Hepatocyte (in vitro differentiated cells): Measurements from ENCODE around the gene ZNF12.

Source experiments
- EZH2 ChIP-seq: fragments of 200-600 bp; sonication (generic); IDR thresholded peaks from 2 replicates; pipeline ENCODE4 v1.6.1; 2016; ENCODE audit warnings: antibody characterized with exemption, mild to moderate bottlenecking, borderline replicate concordance
- TF ChIP-seq, protein P1 (sequence below): fragments of 200-600 bp; sonication (generic); IDR thresholded peaks from 2 replicates; pipeline ENCODE4 v1.5.1; 2016; ENCODE audit warnings: antibody characterized with exemption, mild to moderate bottlenecking; ENCODE audit not compliant: poor library complexity

DNA sequence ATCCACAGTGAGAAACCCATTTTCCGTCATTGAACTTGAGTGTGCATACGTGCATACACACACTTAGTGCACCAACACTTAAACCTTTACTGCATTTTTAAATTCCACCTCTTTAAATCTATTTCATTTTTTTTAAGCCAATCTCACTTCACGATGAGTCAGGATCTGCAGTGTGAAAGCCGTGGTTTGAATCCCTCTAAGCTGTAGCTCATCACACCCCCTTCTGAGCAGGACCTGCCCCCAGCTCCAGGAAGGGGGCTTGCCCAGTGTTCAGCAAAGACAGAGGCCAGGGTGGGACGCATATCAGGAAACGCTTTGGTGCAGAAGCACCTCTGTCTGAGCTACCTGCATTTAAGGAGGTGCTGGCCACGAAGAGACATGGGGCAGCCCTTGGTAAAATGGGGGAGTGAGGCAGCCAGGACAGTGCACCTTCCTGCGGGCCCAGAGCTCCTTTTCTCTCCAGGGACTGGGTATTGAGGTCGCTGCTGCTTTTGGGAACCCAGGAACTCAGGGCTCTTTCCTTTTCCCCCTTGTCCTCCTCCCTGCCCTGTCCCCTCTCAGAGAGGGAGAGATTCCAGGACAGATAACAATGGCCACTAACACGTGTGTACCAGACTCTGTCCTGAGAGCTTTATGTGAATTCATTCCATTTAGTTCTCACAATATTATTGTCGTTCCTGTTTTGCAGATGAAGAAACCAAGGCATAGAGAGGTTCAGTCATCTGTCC, 48.0 kb downstream of the ZNF12 start:
- no peak for TF ChIP-seq EZH2
- TF ChIP-seq, protein P1, sequence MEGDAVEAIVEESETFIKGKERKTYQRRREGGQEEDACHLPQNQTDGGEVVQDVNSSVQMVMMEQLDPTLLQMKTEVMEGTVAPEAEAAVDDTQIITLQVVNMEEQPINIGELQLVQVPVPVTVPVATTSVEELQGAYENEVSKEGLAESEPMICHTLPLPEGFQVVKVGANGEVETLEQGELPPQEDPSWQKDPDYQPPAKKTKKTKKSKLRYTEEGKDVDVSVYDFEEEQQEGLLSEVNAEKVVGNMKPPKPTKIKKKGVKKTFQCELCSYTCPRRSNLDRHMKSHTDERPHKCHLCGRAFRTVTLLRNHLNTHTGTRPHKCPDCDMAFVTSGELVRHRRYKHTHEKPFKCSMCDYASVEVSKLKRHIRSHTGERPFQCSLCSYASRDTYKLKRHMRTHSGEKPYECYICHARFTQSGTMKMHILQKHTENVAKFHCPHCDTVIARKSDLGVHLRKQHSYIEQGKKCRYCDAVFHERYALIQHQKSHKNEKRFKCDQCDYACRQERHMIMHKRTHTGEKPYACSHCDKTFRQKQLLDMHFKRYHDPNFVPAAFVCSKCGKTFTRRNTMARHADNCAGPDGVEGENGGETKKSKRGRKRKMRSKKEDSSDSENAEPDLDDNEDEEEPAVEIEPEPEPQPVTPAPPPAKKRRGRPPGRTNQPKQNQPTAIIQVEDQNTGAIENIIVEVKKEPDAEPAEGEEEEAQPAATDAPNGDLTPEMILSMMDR: no peak
